Measurements from ENCODE around the gene TP53I3.
"Not testable (repeated sequence)": the region's sequence is repeated elsewhere in the genome, so short reads cannot be mapped to it uniquely, and the experiment has no call there.

Gene TP53I3

GRCh38 chr2:24102677-24103076, 18.0 kb upstream of the TP53I3 start:
- Histone ChIP-seq H3K4me3 (no peak overlapping the region), H3K27ac (no peak overlapping the region)

- Histone ChIP-seq H3K27ac (no peak overlapping the region), H3K4me3 (no peak overlapping the region)
These were observed 17.4 kb upstream of the TP53I3 start for GRCh38 chr2:24101992-24102391.

- not testable (repeated sequence) for H3K4me3 ChIP-seq, H3K27ac ChIP-seq
These were observed 16.1 kb upstream of the TP53I3 start for GRCh38 chr2:24100732-24101131.

- H3K27ac ChIP-seq, H3K4me3 ChIP-seq: not testable (repeated sequence)
These were observed 10.6 kb upstream of the TP53I3 start for GRCh38 chr2:24095171-24095677.

GRCh38 chr2:24093270-24093669, 8.6 kb upstream of the TP53I3 start:
- H3K27ac ChIP-seq, H3K4me3 ChIP-seq: not testable (repeated sequence)

GRCh38 chr2:24088821-24089359, 4.3 kb upstream of the TP53I3 start:
- no peak overlapping the region for H3K27ac ChIP-seq
- no peak overlapping the region for H3K4me3 ChIP-seq

- H3K27ac ChIP-seq: no peak overlapping the region
- no peak overlapping the region for H3K4me3 ChIP-seq
These were observed 2.4 kb upstream of the TP53I3 start for GRCh38 chr2:24087032-24087431.

- H3K27ac ChIP-seq: no peak overlapping the region
- no peak overlapping the region for H3K4me3 ChIP-seq
These were observed 1.6 kb upstream of the TP53I3 start for GRCh38 chr2:24086241-24086640.

GRCh38 chr2:24085200-24085489, 511 bp upstream of the TP53I3 start:
- peak overlapping the region; percentile 39 to 64 (median 55) for H3K4me3 ChIP-seq
- H3K27ac ChIP-seq: peak overlapping the region; percentile 10 to 94 (median 84)

GRCh38 chr2:24083567-24084385, 858 bp downstream of the TP53I3 start:
- Histone ChIP-seq H3K27ac (peak overlapping the region; percentile 14 to 94 (median 84)), H3K4me3 (peak overlapping the region; percentile 39 to 64 (median 55))

GRCh38 chr2:24082787-24083566, 1.7 kb downstream of the TP53I3 start:
- peak overlapping the region; percentile 39 to 64 (median 55) for H3K4me3 ChIP-seq
- H3K27ac ChIP-seq: peak overlapping the region in 20 of 21 experiments; percentile 56 to 94 (median 85)

- no peak overlapping the region for H3K4me3 ChIP-seq
- no peak overlapping the region for H3K27ac ChIP-seq
These were observed 3.9 kb downstream of the TP53I3 start for GRCh38 chr2:24080701-24081100.

GRCh38 chr2:24077879-24078278, 6.8 kb downstream of the TP53I3 start:
- Histone ChIP-seq H3K27ac (peak overlapping the region in 18 of 21 experiments; percentile 75 to 97 (median 91)), H3K4me3 (peak overlapping the region in 5 of 7 experiments; percentile 66 to 83 (median 77))

- Histone ChIP-seq H3K4me3 (peak overlapping the region; percentile 66 to 83 (median 77)), H3K27ac (peak overlapping the region; percentile 48 to 97 (median 90))
These were observed 7.1 kb downstream of the TP53I3 start for GRCh38 chr2:24077535-24077877.

GRCh38 chr2:24076849-24077534, 7.6 kb downstream of the TP53I3 start:
- Histone ChIP-seq H3K4me3 (peak overlapping the region; percentile 66 to 83 (median 77)), H3K27ac (peak overlapping the region; percentile 48 to 97 (median 90))

GRCh38 chr2:24075915-24076848, 8.5 kb downstream of the TP53I3 start, which contains the start of gene SF3B6:
TSS of gene SF3B6 (minus strand) at chr2:24076326. CDS start at chr2:24076229, 97 bp downstream.
- H3K27ac ChIP-seq: peak within 1 kb of the TSS; percentile 48 to 97 (median 90)
- H3K4me3 ChIP-seq: peak within 1 kb of the TSS; percentile 66 to 83 (median 77)

- peak overlapping the region; percentile 66 to 83 (median 77) for H3K4me3 ChIP-seq
- peak overlapping the region in 9 of 21 experiments; percentile 86 to 97 (median 91) for H3K27ac ChIP-seq
These were observed 9.4 kb downstream of the TP53I3 start for GRCh38 chr2:24075259-24075658.

GRCh38 chr2:24073816-24074215, 10.8 kb downstream of the TP53I3 start:
- Histone ChIP-seq H3K27ac (no peak overlapping the region), H3K4me3 (no peak overlapping the region)

GRCh38 chr2:24072259-24072658, 12.4 kb downstream of the TP53I3 start:
- H3K27ac ChIP-seq: no peak overlapping the region
- no peak overlapping the region for H3K4me3 ChIP-seq
